ENCODE data around the gene ENDOU. TPM values are rescaled to one million over a fixed set of nuclear protein-coding genes. Genes with fewer than 3 reads are reported as not detected.

ENDOU gene
- total RNA-seq, 4 donors from 2014 or later, result 2.1 to 2.7 (median 2.2) TPM

- no peak for ATAC-seq (ENCODE audit: low FRiP score)
- no peak for TF ChIP-seq CTCF (IDR thresholded peaks at IDR 0.05)
- DNase-seq (ENCODE audit: low spot score), result no peak
Observed at GRCh38 chr12:47763481-47764346, 38.4 kb upstream of the ENDOU start.

- no peak for TF ChIP-seq CTCF (IDR thresholded peaks at IDR 0.05)
- DNase-seq (ENCODE audit: low spot score), result no peak
Observed at GRCh38 chr12:47762850-47763465, 37.7 kb upstream of the ENDOU start.

GRCh38 chr12:47758834-47759690 lies 33.8 kb upstream of the ENDOU start, which contains the start of gene RAPGEF3:
TSS of gene RAPGEF3 (minus strand) at chr12:47758880. CDS start at chr12:47758556, 324 bp downstream.
- DNase-seq (ENCODE audit: low spot score), result no peak
- peak; percentile 91 for ATAC-seq (ENCODE audit: low FRiP score)
- TF ChIP-seq CTCF (IDR thresholded peaks at IDR 0.05), result peak in 2 of 3 donors; percentile 16 to 31

More at GRCh38 chr12:47762850-47763465, 37.7 kb upstream of the ENDOU start:
- ATAC-seq (ENCODE audit: low FRiP score), result no peak

- no peak for DNase-seq (ENCODE audit: low spot score)
- peak; percentile 4 for ATAC-seq (ENCODE audit: low FRiP score)
- no peak for TF ChIP-seq CTCF (IDR thresholded peaks at IDR 0.05)
Observed at GRCh38 chr12:47758584-47758833, 33.2 kb upstream of the ENDOU start.

GRCh38 chr12:47757840-47758583 lies 32.7 kb upstream of the ENDOU start:
- DNase-seq (ENCODE audit: low spot score), result no peak
- TF ChIP-seq CTCF (IDR thresholded peaks at IDR 0.05), result no peak
- peak; percentile 47 for ATAC-seq (ENCODE audit: low FRiP score)

- no peak for DNase-seq (ENCODE audit: low spot score)
- no peak for ATAC-seq (ENCODE audit: low FRiP score)
- TF ChIP-seq CTCF (IDR thresholded peaks at IDR 0.05), result no peak
Observed at GRCh38 chr12:47757364-47757839, 32.1 kb upstream of the ENDOU start.
